22Rv1 (cell line): ENCODE data around the gene OR8I2.
"Not testable (repeated sequence)": the region's sequence is repeated elsewhere in the genome, so short reads cannot be mapped to it uniquely, and the experiment has no call there.

Source experiments
- H3K27ac ChIP-seq: fragments of 450-650 bp; 2 replicates; pipeline ENCODE4 v1.5.1; 2017
- ZFX ChIP-seq: fragments of 450-650 bp; IDR thresholded peaks from 2 replicates; pipeline ENCODE4 v1.6.1; 2017; ENCODE audit warnings: antibody characterized with exemption, borderline replicate concordance
- TF ChIP-seq, protein P1 (sequence below): fragments of 450-650 bp; IDR thresholded peaks from 2 replicates; pipeline ENCODE4 v1.5.1; 2017; ENCODE audit warnings: mild to moderate bottlenecking

OR8I2 gene

DNA sequence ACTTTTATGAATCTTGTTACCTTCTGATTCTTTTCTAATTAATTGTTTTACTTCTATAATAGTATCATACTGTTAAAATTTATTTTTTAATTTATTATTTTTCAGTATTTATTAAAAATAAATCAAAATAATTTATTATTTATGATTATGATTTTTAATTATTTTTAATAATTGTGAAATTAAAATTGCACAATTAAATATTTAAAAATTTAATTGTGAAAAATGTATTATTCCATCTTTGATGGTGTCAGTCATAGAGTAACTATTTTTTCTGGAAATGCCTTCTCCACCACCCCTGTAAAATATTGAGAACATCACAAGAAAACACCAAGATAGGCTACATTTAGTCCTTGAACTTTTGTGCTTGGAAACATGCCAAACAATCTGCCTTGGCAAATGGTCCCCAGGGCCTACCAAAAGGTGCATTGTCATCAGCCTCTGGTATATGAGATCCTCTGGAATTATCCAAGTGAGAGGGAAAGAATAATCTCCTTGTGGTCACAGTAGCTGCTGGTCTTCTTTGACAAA lies 10.2 kb downstream of the OR8I2 start, which contains the start of gene OR8H2:
OR8H2 (plus strand) TSS at position 478 of the 528 bp plus-strand sequence. CDS start 1,356 bp downstream, outside the sequence.
- TF ChIP-seq, protein P1, sequence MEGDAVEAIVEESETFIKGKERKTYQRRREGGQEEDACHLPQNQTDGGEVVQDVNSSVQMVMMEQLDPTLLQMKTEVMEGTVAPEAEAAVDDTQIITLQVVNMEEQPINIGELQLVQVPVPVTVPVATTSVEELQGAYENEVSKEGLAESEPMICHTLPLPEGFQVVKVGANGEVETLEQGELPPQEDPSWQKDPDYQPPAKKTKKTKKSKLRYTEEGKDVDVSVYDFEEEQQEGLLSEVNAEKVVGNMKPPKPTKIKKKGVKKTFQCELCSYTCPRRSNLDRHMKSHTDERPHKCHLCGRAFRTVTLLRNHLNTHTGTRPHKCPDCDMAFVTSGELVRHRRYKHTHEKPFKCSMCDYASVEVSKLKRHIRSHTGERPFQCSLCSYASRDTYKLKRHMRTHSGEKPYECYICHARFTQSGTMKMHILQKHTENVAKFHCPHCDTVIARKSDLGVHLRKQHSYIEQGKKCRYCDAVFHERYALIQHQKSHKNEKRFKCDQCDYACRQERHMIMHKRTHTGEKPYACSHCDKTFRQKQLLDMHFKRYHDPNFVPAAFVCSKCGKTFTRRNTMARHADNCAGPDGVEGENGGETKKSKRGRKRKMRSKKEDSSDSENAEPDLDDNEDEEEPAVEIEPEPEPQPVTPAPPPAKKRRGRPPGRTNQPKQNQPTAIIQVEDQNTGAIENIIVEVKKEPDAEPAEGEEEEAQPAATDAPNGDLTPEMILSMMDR, result no peak
- TF ChIP-seq ZFX, result no peak
- no peak within 1 kb of the TSS for H3K27ac ChIP-seq

DNA sequence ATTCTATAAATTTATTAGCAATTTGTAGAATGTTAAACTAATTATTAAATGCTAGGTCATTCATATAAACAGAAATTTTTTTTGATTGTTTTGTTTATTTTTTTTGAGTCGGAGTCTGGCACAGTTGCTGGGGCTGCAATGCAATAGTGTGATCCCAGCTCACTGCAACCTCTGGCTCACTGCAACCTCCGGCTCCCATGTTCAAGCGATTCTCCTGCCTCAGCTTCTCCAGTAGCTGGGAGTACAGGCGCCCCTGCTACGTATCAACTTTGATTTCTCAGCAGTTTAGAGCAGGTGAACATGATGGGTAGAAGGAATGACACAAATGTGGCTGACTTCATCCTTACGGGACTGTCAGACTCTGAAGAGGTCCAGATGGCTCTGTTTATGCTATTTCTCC lies 29.0 kb downstream of the OR8I2 start, which contains the start of gene OR8H3:
OR8H3 (plus strand) TSS at position 301 of the 400 bp plus-strand sequence; CDS start at position 301, 0 bp downstream.
- no peak within 1 kb of the TSS for H3K27ac ChIP-seq
- TF ChIP-seq, protein P1, result no peak
- no peak for TF ChIP-seq ZFX

DNA sequence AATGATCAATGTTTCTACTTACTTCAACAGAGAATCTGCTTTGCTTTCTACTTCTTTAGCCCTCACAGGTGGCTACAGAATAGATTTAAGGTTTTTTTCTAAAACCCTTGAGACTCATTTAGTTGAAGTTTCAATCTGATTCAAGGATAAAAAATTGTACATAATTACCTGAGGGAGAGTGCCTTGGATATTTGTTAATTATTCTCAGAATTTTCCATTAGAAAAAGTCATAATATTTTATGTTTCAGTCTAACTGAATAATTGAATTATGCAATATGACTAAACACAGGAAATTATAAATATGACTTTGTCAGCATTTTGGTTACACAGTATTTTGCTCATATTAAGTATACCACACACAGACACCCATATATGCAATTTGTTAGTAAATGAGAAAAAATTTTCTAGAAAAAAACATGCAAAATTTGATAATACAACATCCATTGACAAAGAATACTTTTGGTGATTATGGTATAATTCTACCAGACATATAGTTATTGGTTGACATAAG lies 47.1 kb downstream of the OR8I2 start, which contains the start of gene OR8J3:
OR8J3 (minus strand) TSS at position 51 of the 511 bp plus-strand sequence. CDS start 2,483 bp downstream, outside the sequence.
- no peak for TF ChIP-seq ZFX
- TF ChIP-seq, protein P1, result no peak

DNA sequence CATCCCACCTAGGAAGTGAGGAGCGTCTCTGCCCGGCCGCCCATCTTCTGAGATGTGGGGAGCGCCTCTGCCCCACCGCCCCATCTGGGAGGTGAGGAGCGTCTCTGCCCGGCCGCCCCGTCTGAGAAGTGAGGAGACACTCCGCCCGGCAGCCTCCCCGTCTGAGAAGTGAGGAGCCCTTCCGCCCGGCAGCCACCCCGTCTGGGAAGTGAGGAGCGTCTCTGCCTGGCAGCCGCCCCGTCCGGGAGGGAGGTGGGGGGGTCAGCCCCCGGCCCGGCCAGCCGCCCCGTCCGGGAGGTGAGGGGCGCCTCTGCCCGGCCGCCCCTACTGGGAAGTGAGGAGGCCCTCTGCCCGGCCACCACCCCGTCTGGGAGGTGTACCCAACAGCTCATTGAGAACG lies 50.6 kb downstream of the OR8I2 start:
- not testable (repeated sequence) for H3K27ac ChIP-seq

More for the DNA sequence above, 47.1 kb downstream of the OR8I2 start, which contains the start of gene OR8J3:
- H3K27ac ChIP-seq, result no peak within 1 kb of the TSS
